Stimulated activated CD4-positive, alpha-beta T cell treated with anti-CD3 and anti-CD28 coated beads, Interleukin-1b, Interleukin-23, amount 100 ng/mL, for 4 hours (primary cell): ENCODE results near the gene ENPP4.
"Not testable (repeated sequence)": the region's sequence is repeated elsewhere in the genome, so short reads cannot be mapped to it uniquely, and the experiment has no call there.

Experiments
- DNase-seq, 2 donors: peaks; one replicate each; pipeline ENCODE4 v3.0.0-alpha.2; 2020; ENCODE audit warnings: low read depth in 2 of 2

Gene ENPP4

GRCh38 chr6:46131291-46131690, 1.5 kb downstream of the ENPP4 start:
- DNase-seq = not testable (repeated sequence)

GRCh38 chr6:46134216-46134615, 4.4 kb downstream of the ENPP4 start:
- no peak for DNase-seq

DNA sequence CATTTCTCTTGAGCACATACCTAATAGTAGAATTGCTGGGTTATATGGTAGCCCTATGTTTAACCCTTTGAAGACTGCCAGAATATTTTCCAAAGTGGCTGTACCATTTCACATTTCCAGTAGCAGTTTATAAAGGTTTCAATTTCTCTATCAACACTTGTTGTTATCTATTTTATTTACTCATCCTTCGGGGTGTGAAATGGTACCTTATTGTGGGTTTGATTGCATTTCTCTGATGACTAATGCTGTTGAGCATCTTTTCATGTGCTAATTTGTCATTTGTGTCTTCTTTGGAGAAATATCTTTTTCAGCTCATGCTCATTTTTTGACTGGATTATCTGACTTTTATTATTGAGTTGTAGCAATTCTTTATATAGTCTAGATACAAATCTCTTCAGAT, 5.4 kb downstream of the ENPP4 start:
- DNase-seq = no peak

DNA sequence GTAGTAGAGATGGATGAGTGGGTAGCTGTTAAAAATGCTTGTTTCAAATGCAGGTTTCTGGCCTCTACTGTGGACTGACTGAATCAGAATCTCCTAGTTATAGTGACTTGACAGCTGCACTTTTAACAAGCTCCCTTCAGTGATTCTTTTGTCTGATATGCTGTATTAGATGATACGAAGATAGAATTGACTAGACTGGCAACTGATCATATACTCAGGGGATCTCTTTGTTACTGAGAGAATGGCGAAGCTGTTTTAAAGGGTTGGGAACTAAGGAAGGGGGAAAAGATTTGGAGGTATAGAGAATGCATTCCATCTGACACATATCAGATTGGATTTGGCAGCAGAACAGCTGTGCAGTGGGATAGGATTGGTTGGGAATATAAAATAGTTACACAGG, 7.0 kb downstream of the ENPP4 start:
- DNase-seq = no peak

DNA sequence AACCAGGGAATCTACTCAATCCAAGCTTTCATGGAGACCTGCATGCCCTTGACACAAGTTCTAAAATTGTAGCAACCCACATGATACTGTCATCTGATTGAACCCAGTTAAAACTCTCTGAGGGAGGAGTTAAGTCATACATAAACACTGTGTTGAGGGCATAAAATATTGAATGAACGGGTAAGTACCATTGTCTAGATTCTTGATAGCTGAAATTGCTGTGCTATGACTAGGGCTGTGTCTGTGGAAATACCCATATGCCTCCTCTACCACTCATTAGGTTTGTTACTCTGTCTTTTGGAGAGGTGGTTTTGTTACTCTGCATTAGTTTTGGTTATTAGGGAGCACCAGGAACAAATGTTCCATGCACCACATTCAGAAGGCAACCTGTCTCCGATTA, 7.6 kb downstream of the ENPP4 start:
- no peak for DNase-seq

- no peak for DNase-seq
These were observed 8.5 kb downstream of the ENPP4 start for GRCh38 chr6:46138281-46138680.

DNA sequence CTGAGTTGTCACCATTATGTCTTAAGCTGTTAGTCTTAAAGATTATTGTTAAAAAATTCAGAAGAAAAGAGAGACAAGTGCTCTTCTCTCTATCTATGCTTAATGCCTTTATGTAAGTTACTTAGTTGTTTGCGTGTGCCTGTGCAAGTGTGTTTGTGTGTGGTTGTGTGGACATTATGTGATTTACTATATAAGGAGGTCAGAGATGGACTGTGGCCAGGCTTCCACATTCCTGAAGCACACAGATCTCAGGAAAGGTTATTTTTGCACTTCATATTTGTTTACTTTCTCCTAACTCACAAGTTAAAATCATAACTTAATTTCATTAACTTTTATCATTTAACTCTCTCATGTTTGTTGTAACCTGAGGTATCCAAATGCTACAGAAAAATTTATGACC, 14.5 kb downstream of the ENPP4 start:
- no peak for DNase-seq

DNA sequence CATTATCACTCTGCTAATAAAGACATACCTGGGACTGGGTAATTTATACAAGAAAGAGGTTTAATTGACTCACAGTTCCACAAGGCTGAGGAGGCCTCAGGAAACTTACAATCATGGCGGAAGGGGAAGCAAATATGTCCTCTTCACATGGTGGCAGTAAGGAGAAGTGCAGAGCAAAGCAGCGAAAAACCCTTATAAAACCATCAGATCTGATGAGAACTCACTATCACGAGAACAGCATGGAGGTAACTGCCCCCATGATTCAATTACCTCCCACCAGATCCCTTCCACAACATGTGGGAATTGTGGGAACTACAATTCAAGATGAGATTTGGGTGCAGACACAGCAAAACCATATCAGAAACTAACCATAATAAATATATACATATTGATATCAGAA, 19.3 kb downstream of the ENPP4 start:
- DNase-seq = not testable (repeated sequence)

DNA sequence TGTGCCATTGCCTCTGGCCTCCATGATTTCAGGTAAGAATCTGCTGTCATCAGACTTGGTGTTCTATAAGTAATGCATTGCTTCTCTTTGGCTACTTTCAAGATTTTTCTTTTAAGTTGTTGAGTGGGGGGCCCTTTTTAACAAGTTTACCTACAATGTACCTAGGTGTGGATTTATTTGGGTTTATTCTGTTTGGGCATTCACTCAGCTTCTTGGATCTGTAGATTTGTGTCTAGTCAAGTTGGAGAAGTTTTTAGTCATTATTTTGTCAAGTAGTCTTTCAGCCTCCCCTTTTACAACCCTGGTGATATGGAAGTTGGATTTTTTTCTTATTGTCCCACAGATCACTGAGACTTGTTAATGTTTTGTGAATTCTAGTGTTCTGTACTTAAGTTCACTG, 26.9 kb downstream of the ENPP4 start:
- DNase-seq = no peak

DNA sequence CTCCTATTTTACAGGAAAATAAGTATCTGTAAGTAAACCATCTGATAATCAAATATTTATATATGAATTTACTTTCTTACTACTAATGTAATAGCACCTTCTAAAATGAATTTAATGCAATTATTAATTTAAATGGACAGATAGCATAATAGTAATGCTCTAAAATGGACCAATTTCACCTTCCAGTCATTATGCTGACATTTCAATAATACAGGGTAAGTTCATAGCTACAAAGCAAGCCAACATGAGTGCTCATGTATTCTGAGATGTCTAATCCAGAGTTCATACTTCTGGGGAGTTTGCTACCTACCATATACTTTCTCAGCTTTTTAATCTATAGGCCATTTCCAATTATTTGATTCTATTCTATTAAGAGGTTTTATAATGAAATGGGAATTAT, 29.4 kb downstream of the ENPP4 start:
- DNase-seq = no peak

DNA sequence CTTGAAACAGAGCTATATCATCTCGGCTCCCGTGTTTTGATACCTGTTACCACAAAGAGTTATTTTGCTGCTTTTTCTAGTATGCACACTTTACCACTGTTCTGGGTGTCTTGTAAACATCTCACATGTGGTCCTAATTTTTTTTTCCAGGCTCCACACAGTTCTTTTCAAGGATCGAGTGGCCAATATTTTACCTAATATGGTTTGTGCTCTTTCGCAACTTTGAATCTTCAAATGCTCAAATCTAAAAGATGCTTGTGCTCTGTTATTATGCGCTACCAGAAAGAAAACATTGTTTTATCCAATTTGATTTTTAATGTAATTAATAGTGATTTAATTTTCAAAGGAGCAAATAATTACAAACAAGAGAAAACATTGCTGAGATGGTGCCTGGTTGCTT, 30.3 kb downstream of the ENPP4 start:
- DNase-seq = no peak

- DNase-seq = peak; percentile 41 to 42
These were observed 40.8 kb downstream of the ENPP4 start, which contains the start of gene ENPP5 for GRCh38 chr6:46170357-46171289. TSS of gene ENPP5 (minus strand) at chr6:46170980. CDS start at chr6:46168262, 2,718 bp downstream.

DNA sequence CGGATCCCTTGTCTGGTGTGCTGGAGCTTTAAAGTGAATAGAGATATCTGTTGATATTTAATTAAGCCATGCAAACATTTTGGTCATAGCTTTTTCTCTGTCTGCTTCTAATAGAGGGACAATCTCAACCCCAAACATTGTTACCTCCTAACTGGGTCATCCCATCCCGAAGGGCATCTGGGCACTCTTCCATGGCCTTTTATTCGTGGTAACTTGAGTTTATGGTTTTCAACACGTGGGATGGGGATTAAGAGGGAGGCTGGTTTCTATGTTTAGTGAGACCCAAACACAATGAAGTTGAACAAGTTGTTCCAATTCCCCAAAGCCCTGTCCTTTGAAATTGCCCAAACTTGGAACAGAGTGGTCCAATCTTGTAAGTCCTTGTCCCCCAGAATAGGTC, 42.4 kb downstream of the ENPP4 start:
- DNase-seq = no peak

DNA sequence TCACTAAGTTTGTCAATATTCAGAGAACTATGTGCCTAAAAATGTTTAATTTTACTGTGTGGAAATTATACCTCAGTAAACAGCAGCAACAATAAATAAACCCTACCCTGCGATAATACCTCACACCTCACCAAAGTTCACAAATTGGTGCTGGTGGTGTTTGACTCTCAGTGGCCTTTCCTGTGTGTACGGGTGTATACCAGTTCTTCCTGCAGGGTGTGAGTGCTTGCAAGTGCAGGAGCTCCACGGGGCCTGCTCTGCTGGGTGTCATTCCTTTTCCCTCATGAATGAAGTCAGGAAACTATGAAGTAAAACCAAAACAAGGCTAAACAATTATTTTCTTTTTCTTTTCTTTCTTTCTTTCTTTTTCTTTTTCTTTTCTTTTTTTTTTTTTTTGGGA, 45.1 kb downstream of the ENPP4 start:
- no peak for DNase-seq

DNA sequence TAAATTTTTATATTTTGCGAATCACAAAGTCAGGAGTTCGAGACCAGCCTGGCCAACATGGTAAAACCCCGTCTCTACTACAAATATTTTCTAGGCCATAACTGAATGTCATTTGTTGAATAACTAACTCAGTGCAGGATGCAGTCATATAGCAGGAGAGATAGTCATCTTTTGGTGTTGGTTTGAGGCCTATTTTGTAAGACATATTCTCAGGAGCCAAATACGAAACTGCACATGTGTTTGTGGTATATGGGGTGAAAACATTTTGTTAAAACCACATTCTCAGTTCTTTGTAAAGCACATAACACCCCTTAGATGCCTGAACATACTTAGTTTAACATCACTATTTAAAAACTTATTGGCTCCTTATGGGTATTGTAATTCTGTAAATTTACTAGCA, 45.7 kb downstream of the ENPP4 start:
- DNase-seq = no peak

DNA sequence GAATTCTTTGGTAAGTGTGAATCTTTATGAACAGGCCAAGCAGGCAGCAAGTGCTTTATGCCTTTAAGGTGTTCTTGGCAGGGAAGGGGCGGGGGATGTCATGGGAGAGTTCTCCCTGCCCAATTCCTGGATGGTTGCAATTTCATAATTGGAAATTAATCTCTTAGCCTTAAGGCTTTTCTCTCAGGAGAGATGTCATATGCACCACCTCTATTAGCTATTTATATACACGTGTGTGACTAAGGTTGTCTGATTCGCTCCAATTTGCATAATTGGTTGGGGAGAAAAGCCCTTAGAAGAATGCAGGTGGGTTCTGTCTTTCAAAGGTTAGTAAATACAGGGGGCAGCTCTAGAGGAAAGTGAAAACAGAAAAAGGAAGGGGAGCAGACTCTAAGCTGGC, 46.2 kb downstream of the ENPP4 start:
- DNase-seq = no peak

DNA sequence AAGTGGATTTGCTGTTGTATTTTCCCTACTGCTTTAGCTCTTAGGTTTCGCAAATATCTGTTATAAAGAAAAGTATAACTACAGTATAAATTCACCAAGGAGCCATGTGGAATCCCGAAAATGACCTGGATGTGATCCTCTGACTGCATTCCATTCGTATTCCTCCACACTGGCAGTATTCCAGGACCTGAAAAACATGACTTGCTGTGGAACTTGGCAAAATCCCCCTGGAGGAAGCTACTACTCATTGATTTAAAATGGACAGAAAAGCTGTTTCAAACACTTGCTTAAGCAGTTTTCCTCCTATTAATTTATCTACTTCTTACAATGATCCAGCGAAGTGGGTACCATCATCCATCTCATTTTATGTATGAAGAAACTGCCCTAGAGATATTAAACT, 54.3 kb downstream of the ENPP4 start:
- no peak for DNase-seq

DNA sequence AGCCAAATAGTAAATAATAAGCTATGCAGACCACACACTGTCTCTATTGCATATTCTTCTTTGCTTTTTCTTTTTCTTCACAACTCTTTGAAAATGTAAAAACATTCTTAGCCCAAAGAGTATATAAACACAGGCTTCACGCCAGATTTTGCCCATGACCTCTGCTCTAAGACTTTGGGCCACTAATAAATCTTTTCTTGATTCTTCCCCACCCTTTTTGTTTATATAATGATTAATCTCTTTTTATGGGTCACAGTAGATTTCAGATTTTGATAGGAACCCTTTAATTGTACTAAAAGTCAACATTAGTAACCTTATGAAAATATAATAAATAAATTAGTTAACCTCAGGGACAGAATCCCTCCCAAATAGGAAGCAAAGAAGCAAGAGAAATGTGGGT, 56.8 kb downstream of the ENPP4 start:
- DNase-seq = no peak

DNA sequence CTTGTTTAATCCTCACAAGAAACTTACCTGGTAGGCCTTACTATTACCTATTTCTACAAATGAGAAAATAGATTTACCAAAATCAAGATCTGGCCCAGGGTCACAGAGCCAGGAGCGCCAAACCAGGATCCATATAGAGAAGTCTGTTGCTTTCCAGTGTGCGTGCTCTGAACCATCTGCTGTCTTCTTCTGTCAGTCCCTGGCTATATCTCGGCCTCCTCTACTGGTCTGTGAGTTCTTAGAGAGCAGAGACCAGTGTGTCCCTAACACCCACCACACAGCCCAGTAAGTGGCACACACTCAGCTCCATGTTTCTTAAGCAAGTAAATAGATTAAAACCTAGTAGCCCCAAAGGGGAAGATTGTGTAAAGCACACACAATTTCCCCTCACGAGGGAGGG, 59.9 kb downstream of the ENPP4 start:
- DNase-seq = no peak

GRCh38 chr6:46190889-46191288, 61.1 kb downstream of the ENPP4 start:
- DNase-seq = no peak

GRCh38 chr6:46191961-46192360, 62.2 kb downstream of the ENPP4 start:
- DNase-seq = no peak
